WI38 (cell line): ENCODE measurements around the gene PHLPP2.

Source experiments
- H3K4me3 ChIP-seq: 2 replicates; pipeline ENCODE4 v1.5.1; 2011; ENCODE audit warnings: low read depth, mild to moderate bottlenecking, control low read depth, low read length
- TF ChIP-seq, protein P1 (sequence below): IDR thresholded peaks from 2 replicates; pipeline ENCODE4 v1.5.1; 2012; ENCODE audit warnings: low read depth, mild to moderate bottlenecking, control low read depth, low read length

The PHLPP2 gene

DNA sequence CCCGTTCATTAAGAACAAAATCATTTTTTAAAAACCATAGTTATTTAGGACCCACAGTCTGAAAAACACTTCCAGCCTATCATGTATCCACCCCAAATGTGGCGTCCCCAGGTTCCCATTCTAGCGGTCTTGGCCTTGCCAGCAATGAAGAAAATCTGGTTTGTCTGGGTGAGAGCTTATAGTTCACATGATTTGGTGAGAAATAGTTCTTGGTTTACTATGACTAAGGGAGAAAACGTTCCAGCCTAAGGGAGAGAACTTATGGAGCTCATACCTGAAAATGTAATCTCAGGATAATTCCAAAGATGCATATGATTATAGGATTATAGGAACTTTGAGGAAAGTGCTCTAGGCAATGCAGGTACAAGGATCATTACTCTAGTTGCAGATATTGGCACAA is 93.7 kb downstream of the PHLPP2 start:
- TF ChIP-seq, protein P1, sequence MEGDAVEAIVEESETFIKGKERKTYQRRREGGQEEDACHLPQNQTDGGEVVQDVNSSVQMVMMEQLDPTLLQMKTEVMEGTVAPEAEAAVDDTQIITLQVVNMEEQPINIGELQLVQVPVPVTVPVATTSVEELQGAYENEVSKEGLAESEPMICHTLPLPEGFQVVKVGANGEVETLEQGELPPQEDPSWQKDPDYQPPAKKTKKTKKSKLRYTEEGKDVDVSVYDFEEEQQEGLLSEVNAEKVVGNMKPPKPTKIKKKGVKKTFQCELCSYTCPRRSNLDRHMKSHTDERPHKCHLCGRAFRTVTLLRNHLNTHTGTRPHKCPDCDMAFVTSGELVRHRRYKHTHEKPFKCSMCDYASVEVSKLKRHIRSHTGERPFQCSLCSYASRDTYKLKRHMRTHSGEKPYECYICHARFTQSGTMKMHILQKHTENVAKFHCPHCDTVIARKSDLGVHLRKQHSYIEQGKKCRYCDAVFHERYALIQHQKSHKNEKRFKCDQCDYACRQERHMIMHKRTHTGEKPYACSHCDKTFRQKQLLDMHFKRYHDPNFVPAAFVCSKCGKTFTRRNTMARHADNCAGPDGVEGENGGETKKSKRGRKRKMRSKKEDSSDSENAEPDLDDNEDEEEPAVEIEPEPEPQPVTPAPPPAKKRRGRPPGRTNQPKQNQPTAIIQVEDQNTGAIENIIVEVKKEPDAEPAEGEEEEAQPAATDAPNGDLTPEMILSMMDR, result no peak

DNA sequence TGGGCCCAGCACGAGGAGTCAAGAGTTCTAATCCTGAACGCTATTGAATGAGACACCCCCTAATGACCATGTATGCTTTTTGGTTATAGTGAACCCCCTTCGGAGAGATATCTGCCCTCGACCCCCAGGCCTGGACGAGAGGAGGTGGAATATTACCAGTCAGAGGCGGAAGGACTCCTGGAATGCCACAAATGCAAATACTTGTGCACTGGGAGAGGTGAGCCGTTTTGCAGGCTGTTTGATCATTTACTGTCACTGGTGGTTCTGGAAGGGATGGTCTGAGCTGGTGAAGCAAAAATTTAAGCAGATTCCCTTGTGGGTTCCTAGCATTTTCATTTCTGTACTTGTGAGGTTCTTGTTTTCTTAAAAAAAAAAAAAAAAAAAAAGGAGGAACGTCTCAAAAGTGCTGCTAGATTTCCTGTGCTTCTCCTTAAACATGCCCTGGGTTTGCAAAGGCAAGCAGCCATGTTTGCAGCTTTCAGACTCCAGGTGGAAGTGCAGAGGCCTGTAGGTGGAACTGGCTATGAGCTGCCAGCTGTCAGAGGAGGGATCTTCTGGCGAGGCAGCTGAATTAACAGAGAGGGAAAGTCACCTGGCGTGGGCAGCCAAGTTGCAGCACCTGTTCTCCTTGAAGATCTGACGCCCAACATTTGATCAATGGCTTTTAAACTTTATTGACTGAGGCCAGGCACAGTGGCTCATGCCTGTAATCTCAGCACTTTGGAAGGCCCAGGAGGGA is 95.1 kb downstream of the PHLPP2 start:
- H3K4me3 ChIP-seq, result no peak overlapping the region

More for the DNA sequence above, 93.7 kb downstream of the PHLPP2 start:
- no peak overlapping the region for H3K4me3 ChIP-seq

DNA sequence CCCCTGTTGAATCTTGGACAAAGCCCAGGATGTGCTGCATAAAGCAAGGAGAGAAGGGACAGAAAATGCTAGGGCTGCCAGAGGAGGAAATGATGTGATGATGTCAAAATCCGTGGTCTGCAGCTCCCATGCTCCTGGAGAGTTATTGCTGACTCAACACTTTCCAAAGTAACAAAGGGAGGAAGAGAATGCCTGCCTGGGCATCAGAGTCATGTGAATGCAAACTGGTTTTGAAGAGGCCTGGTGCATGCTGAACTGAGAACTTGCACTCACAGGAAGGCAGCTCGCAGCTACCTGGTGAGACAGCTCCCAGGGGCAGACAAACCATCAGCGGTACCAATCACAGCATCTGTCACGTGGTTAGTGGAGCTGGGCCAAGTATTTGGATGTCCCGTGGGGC is 95.7 kb downstream of the PHLPP2 start:
- TF ChIP-seq, protein P1, result no peak
- H3K4me3 ChIP-seq, result no peak overlapping the region

More for the DNA sequence above, 95.1 kb downstream of the PHLPP2 start:
- TF ChIP-seq, protein P1, result no peak

DNA sequence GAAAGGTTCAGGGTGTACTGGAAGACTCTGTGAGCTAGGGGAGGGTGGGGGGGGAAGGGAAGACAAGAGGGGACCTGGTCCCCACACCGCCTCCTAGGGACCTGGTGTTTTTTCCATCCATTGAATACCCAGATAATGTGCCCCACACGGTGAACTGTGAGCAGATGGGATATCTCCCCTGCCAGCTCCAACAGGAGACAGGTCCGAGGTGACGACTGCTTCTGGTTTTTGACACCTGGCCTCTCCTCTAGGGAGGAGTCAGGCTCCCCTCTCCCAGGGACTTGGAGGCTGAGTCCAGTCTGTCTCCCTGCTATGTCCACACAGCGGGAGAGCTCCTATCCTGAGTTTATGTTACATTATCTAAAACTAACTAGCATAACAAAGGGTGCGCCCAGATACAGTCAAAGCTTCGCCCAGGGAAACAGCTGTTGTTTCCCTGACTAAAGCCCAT is 96.7 kb downstream of the PHLPP2 start:
- no peak overlapping the region for H3K4me3 ChIP-seq
- TF ChIP-seq, protein P1, result no peak

DNA sequence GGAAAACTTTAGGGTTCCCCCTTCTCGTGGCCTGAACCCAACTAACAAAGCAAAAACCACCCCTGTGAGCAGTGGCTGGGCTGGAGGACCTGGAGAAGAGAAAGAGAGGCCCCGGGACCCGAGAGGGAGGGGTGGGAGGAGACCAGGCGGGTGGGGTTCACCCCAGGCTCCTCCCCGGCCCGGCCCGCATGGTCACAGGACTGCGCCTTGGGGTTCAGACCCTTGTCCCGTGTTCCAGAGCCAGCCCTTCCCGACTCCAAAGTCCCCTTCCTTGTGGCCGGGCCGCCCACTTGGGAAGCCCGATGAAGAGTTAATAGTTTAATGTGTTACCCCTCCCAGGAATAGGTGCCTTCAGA is 97.7 kb downstream of the PHLPP2 start:
- TF ChIP-seq, protein P1, result no peak
- H3K4me3 ChIP-seq, result no peak overlapping the region

DNA sequence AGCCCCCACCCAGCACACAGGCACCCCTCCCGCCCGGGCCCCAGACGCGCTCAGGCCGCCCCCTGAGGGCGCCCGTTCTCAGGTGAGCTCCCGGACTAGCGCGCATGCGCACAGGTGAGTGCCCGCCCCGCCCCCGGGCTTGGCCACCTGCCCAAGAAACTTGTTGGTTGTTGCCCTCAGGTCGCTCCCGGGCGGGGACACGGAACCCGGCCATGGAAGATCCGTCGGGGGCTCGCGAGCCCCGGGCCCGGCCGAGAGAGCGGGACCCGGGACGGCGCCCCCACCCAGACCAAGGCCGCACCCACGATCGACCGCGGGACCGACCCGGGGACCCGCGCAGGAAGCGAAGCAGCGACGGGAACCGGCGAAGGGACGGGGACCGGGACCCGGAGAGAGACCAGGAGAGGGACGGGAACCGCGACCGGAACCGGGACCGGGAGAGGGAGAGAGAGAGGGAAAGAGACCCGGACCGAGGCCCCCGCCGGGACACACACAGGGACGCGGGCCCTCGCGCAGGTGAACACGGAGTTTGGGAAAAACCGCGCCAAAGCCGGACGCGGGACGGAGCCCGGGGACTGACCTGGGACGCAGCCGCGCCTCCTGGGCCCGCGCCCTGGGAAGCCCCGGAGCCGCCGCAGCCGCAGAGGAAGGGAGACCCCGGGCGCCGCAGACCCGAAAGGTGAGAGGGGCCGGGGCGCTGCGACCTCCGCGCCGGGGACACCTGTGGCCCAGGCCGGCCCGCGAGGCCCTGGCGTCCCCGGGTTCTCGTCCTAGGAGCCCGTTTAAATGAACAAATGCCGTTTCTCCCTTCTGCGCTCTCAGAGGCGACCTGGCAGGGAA is 98.3 kb downstream of the PHLPP2 start, which contains the start of gene MARVELD3:
Gene MARVELD3, plus strand, starts transcription at position 167 of the 840 bp plus-strand sequence. Its CDS starts 46 bp downstream, at position 213.
- no peak within 1 kb of the TSS for H3K4me3 ChIP-seq
- TF ChIP-seq, protein P1, result no peak
